GM13976 (cell line): Measurements from ENCODE around the gene DENND6B.

Experiments
- DNase-seq: peaks from one replicate; pipeline ENCODE4 v3.0.0; 2012; ENCODE audit warnings: low spot score
- CTCF ChIP-seq: IDR thresholded peaks from 2 replicates; pipeline ENCODE4 v1.5.1; 2012; ENCODE audit warnings: borderline replicate concordance, mild to moderate bottlenecking; ENCODE audit not compliant: insufficient read depth; ENCODE audit errors: extremely low read depth, missing control alignments, control extremely low read depth
- in situ Hi-C: fragments of 300-500 bp; cut with MboI; formaldehyde crosslinking; loops from one replicate; pipeline ENCODE4 v1.12.0; 2022; ENCODE audit warnings: low sequenced_read_pairs, mixed read lengths, inconsistent platforms; ENCODE audit not compliant: unreplicated experiment

Gene DENND6B

GRCh38 chr22:50303848-50304527, 22.8 kb downstream of the DENND6B start:
- no peak for DNase-seq
- no peak for TF ChIP-seq CTCF

GRCh38 chr22:50303515-50303847, 23.3 kb downstream of the DENND6B start:
- no peak for DNase-seq
- no peak for TF ChIP-seq CTCF
- in situ Hi-C loops = no loop called here

More at GRCh38 chr22:50303848-50304527, 22.8 kb downstream of the DENND6B start:
- in situ Hi-C loops = no loop called here

GRCh38 chr22:50302564-50302963, 24.2 kb downstream of the DENND6B start:
- no peak for DNase-seq
- in situ Hi-C loops = no loop called here
- TF ChIP-seq CTCF = no peak

GRCh38 chr22:50302041-50302541, 24.7 kb downstream of the DENND6B start:
- in situ Hi-C loops = no loop called here
- no peak for DNase-seq
- TF ChIP-seq CTCF = no peak

- no peak for TF ChIP-seq CTCF
- in situ Hi-C loops = no loop called here
- DNase-seq = no peak
Observed at GRCh38 chr22:50301581-50301991, 25.2 kb downstream of the DENND6B start.

GRCh38 chr22:50300620-50301257, 26.1 kb downstream of the DENND6B start:
- DNase-seq = no peak
- no peak for TF ChIP-seq CTCF
- in situ Hi-C loops = no loop called here
